ENCODE data around the gene ME1. TPM values are rescaled to one million over a fixed set of nuclear protein-coding genes. Genes with fewer than 3 reads are reported as not detected.

ME1 gene
- total and polyA plus RNA-seq, 2 of the 13 experiments (the other 11 are each of a cell fraction or from before 2014, with no cell fraction given): not detected

DNA sequence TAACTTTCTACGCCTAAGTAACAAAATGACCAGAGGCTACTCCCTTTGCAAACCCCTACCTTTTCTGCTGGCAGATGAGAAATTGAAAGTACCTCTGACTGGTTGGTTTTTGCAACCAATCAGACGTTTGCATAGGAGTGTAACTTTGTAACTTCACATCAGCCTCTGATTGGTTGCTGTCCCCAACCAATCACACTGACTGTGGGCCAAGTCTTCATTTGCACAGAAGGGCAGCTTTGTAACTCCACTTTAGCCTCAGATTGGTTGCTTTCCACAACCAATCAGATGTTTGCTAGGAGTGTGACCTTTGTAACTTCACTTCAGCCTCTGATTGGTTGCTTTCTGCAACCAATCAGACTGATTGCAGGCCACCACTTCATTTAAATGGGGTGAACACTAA lies 89.1 kb downstream of the ME1 start:
- no TSS peak for BruUV-seq (replicated peaks)
- in situ Hi-C loops (cut with HindIII; ENCODE audit: extremely low pct_ligation_motif_present, low pct_unique_long_range_greater_than_20kb): no loop called here
- TF ChIP-seq ZNF33B (CRISPR knock-in tag; IDR thresholded peaks at IDR 0.05) (no peak), SP4 (CRISPR knock-in tag; IDR thresholded peaks at IDR 0.05) (no peak), SPEN (CRISPR knock-in tag; IDR thresholded peaks at IDR 0.05; ENCODE audit: low read depth) (no peak), SNAPC2 (CRISPR knock-in tag; IDR thresholded peaks at IDR 0.05) (no peak), NFYC (CRISPR knock-in tag; IDR thresholded peaks at IDR 0.05) (peak; percentile 69), HMG20A (CRISPR knock-in tag; IDR thresholded peaks at IDR 0.05; ENCODE audit: borderline replicate concordance) (no peak), ZSCAN29 (CRISPR knock-in tag; conservative IDR thresholded peaks at IDR 0.05) (no peak), MZF1 (CRISPR knock-in tag; IDR thresholded peaks at IDR 0.05; ENCODE audit: borderline replicate concordance) (no peak), NFYB (CRISPR knock-in tag; IDR thresholded peaks at IDR 0.05) (peak; percentile 47; the same call in 1 of the 2 replicates), ATF1 (CRISPR knock-in tag; IDR thresholded peaks at IDR 0.05) (no peak), IKZF1 (IDR thresholded peaks at IDR 0.05) (no peak), ZNF124 (CRISPR knock-in tag; IDR thresholded peaks at IDR 0.05) (no peak), TBX3 (IDR thresholded peaks at IDR 0.05; ENCODE audit: borderline replicate concordance) (no peak)
- TF ChIP-seq, protein P1, sequence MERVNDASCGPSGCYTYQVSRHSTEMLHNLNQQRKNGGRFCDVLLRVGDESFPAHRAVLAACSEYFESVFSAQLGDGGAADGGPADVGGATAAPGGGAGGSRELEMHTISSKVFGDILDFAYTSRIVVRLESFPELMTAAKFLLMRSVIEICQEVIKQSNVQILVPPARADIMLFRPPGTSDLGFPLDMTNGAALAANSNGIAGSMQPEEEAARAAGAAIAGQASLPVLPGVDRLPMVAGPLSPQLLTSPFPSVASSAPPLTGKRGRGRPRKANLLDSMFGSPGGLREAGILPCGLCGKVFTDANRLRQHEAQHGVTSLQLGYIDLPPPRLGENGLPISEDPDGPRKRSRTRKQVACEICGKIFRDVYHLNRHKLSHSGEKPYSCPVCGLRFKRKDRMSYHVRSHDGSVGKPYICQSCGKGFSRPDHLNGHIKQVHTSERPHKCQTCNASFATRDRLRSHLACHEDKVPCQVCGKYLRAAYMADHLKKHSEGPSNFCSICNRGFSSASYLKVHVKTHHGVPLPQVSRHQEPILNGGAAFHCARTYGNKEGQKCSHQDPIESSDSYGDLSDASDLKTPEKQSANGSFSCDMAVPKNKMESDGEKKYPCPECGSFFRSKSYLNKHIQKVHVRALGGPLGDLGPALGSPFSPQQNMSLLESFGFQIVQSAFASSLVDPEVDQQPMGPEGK (CRISPR knock-in tag; IDR thresholded peaks at IDR 0.05): no peak
- TF ChIP-seq, protein P2, sequence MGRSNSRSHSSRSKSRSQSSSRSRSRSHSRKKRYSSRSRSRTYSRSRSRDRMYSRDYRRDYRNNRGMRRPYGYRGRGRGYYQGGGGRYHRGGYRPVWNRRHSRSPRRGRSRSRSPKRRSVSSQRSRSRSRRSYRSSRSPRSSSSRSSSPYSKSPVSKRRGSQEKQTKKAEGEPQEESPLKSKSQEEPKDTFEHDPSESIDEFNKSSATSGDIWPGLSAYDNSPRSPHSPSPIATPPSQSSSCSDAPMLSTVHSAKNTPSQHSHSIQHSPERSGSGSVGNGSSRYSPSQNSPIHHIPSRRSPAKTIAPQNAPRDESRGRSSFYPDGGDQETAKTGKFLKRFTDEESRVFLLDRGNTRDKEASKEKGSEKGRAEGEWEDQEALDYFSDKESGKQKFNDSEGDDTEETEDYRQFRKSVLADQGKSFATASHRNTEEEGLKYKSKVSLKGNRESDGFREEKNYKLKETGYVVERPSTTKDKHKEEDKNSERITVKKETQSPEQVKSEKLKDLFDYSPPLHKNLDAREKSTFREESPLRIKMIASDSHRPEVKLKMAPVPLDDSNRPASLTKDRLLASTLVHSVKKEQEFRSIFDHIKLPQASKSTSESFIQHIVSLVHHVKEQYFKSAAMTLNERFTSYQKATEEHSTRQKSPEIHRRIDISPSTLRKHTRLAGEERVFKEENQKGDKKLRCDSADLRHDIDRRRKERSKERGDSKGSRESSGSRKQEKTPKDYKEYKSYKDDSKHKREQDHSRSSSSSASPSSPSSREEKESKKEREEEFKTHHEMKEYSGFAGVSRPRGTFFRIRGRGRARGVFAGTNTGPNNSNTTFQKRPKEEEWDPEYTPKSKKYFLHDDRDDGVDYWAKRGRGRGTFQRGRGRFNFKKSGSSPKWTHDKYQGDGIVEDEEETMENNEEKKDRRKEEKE (IDR thresholded peaks at IDR 0.05): no peak
- TF ChIP-seq, protein P3, sequence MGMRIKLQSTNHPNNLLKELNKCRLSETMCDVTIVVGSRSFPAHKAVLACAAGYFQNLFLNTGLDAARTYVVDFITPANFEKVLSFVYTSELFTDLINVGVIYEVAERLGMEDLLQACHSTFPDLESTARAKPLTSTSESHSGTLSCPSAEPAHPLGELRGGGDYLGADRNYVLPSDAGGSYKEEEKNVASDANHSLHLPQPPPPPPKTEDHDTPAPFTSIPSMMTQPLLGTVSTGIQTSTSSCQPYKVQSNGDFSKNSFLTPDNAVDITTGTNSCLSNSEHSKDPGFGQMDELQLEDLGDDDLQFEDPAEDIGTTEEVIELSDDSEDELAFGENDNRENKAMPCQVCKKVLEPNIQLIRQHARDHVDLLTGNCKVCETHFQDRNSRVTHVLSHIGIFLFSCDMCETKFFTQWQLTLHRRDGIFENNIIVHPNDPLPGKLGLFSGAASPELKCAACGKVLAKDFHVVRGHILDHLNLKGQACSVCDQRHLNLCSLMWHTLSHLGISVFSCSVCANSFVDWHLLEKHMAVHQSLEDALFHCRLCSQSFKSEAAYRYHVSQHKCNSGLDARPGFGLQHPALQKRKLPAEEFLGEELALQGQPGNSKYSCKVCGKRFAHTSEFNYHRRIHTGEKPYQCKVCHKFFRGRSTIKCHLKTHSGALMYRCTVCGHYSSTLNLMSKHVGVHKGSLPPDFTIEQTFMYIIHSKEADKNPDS (CRISPR knock-in tag; IDR thresholded peaks at IDR 0.05): no peak
- TF ChIP-seq, protein P4, sequence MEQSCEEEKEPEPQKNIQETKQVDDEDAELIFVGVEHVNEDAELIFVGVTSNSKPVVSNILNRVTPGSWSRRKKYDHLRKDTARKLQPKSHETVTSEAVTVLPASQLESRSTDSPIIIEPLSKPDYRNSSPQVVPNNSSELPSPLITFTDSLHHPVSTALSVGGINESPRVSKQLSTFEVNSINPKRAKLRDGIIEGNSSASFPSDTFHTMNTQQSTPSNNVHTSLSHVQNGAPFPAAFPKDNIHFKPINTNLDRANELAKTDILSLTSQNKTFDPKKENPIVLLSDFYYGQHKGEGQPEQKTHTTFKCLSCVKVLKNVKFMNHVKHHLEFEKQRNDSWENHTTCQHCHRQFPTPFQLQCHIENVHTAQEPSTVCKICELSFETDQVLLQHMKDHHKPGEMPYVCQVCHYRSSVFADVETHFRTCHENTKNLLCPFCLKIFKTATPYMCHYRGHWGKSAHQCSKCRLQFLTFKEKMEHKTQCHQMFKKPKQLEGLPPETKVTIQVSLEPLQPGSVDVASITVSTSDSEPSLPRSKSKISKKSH (CRISPR knock-in tag; IDR thresholded peaks at IDR 0.05; ENCODE audit: borderline replicate concordance): no peak

More for the DNA sequence above, 89.1 kb downstream of the ME1 start:
- H3K36me3 ChIP-seq (replicated peaks in 1 of 2; ENCODE audit: control insufficient read depth in 1 of 2, insufficient read depth in 2 of 2, low read length in 2 of 2): no peaks in the 10 kb centered on the region
- intact Hi-C loops (cut with micrococcal nuclease; ENCODE audit: unreplicated experiment): no loop called here
- H3K4me2 ChIP-seq (ENCODE audit: low read depth, low read length): no peak overlapping the region
- DNase-seq (ENCODE audit: low spot score): peak; percentile 0
- no peaks in the 10 kb centered on the region for H3K79me2 ChIP-seq (ENCODE audit: insufficient read depth, low read length)
- no peak for FAIRE-seq
- no peak overlapping the region for H3K9ac ChIP-seq (ENCODE audit: insufficient read depth, low read depth, low read length)
- H3K27me3 ChIP-seq (ENCODE audit: control insufficient read depth in 1 of 2, insufficient read depth in 2 of 2, low read length in 2 of 2): no peaks in the 10 kb centered on the region; a peak in 1 of 5 replicates
- ChIA-PET CTCF (ENCODE audit: low intra/inter-chr PET ratio, low total read pairs) (no interaction called here), POLR2A (no interaction called here)
- no peak overlapping the region for H3K4me3 ChIP-seq (replicated peaks in 1 of 3; ENCODE audit: insufficient read depth in 1 of 3, low read depth in 2 of 3, low read length in 3 of 3)
- no peak for ATAC-seq
- no peak overlapping the region for H3K27ac ChIP-seq (ENCODE audit: extremely low read length, insufficient read depth, low read length)
- H3K9me3 ChIP-seq (ENCODE audit: low read length): no peaks in the 10 kb centered on the region
- WGBS (ENCODE audit: low lambda C conversion rate): 24% methylated on average over 2 of the region's 2 CpGs
- no peaks in the 10 kb centered on the region for H3K4me1 ChIP-seq (ENCODE audit: insufficient read depth, low read length)
- no peak overlapping the region for H2AFZ ChIP-seq (ENCODE audit: low read length)
- no peaks in the 10 kb centered on the region for H4K20me1 ChIP-seq (ENCODE audit: insufficient read depth, low read length)
